Smooth muscle cell (in vitro differentiated cells): ENCODE measurements around the gene TACR1. TPM values are rescaled to one million over a fixed set of nuclear protein-coding genes. Genes with fewer than 3 reads are reported as not detected.

Experiments
- DNase-seq: peaks from one replicate; lab custom pipeline; 2025; ENCODE audit not compliant: unreplicated experiment; lab: John Stamatoyannopoulos, UW
- H2AFZ ChIP-seq: fragments of 200-600 bp; sonication (generic); 2 replicates; pipeline ENCODE4 v1.6.0; 2016; ENCODE audit warnings: antibody characterized with exemption, low read depth, mild to moderate bottlenecking
- H3F3A ChIP-seq: fragments of 200-600 bp; sonication (generic); 2 replicates; pipeline ENCODE4 v1.6.0; 2017; ENCODE audit warnings: antibody characterized with exemption, low read depth
- H3K27ac ChIP-seq: fragments of 200-600 bp; sonication (generic); 2 replicates; pipeline ENCODE4 v1.5.1; 2016; ENCODE audit warnings: low read depth, mild to moderate bottlenecking
- H3K27me3 ChIP-seq: fragments of 200-600 bp; sonication (generic); 2 replicates; pipeline ENCODE4 v1.6.1; 2016; ENCODE audit warnings: low read depth, mild to moderate bottlenecking
- H3K36me3 ChIP-seq: fragments of 200-600 bp; sonication (generic); 2 replicates; pipeline ENCODE4 v1.5.1; 2016; ENCODE audit warnings: low read depth
- H3K4me1 ChIP-seq: fragments of 200-600 bp; sonication (generic); 2 replicates; pipeline ENCODE4 v1.5.1; 2016; ENCODE audit warnings: low read depth
- H3K4me2 ChIP-seq: fragments of 200-600 bp; sonication (generic); 2 replicates; pipeline ENCODE4 v1.6.0; 2016; ENCODE audit warnings: mild to moderate bottlenecking
- H3K4me3 ChIP-seq: fragments of 200-600 bp; sonication (generic); 2 replicates; pipeline ENCODE4 v1.5.1; 2016; ENCODE audit warnings: mild to moderate bottlenecking
- H3K79me2 ChIP-seq: fragments of 200-600 bp; sonication (generic); 2 replicates; pipeline ENCODE4 v1.6.0; 2016; ENCODE audit warnings: low read depth, mild to moderate bottlenecking
- H3K9ac ChIP-seq: fragments of 200-600 bp; sonication (generic); 2 replicates; pipeline ENCODE4 v1.6.0; 2016; ENCODE audit warnings: low read depth
- H3K9me3 ChIP-seq: fragments of 200-600 bp; sonication (generic); replicated peaks from 2 replicates; pipeline ENCODE4 v1.5.1; 2016; ENCODE audit warnings: low read depth
- H4K20me1 ChIP-seq: fragments of 200-600 bp; sonication (generic); 2 replicates; pipeline ENCODE4 v1.6.0; 2016; ENCODE audit warnings: low read depth
- CTCF ChIP-seq: fragments of 200-600 bp; sonication (generic); IDR thresholded peaks from 2 replicates; pipeline ENCODE4 v1.5.1; 2017; ENCODE audit warnings: borderline replicate concordance, mild to moderate bottlenecking, antibody characterized with exemption; ENCODE audit not compliant: insufficient read depth, poor library complexity, severe bottlenecking
- WGBS: methylation state at CpG from one replicate; pipeline ENCODE4 v1.1.7; 2016; ENCODE audit warnings: low lambda C conversion rate; 5-methylcytosine and 5-hydroxymethylcytosine counted together
- polyA plus RNA-seq: library from polyadenylated mRNA; unstranded; fragments of >200 nt; fragmentation: Nextera tagmentation; extraction: Ambion mirVana; gene quantifications from 2 replicates; pipeline ENCODE4 v1.2.1, GENCODE V29; 2016
- total RNA-seq: library from RNA; depleted of rRNA; stranded (reverse); fragments of >200 nt; gene quantifications from 2 replicates; pipeline ENCODE4 v1.2.3, GENCODE V29; 2014

Gene TACR1
- total and polyA plus RNA-seq, 2 experiments from 2014 or later = 0.93 to 4.5 TPM

- H3K27me3 ChIP-seq = no peaks in the 10 kb centered on the region
- no peak for TF ChIP-seq CTCF
- no peak overlapping the region for H3K4me3 ChIP-seq
- no peaks in the 10 kb centered on the region for H3K9me3 ChIP-seq
- no peak overlapping the region for H3K9ac ChIP-seq
- no peaks in the 10 kb centered on the region for H3K36me3 ChIP-seq
- H3K4me2 ChIP-seq = no peak overlapping the region
- H4K20me1 ChIP-seq = no peaks in the 10 kb centered on the region
- H3K79me2 ChIP-seq = no peaks in the 10 kb centered on the region
- no peaks in the 10 kb centered on the region for H3K4me1 ChIP-seq
- WGBS = 83% methylated on average over 3 of the region's 3 CpGs
- no peak overlapping the region for H2AFZ ChIP-seq
- H3F3A ChIP-seq = no peaks in the 10 kb centered on the region
- H3K27ac ChIP-seq = no peak overlapping the region
- no peak for DNase-seq
Observed at GRCh38 chr2:75030218-75031009, 168.9 kb downstream of the TACR1 start.

GRCh38 chr2:75027886-75028285, 171.4 kb downstream of the TACR1 start:
- Histone ChIP-seq H3K27me3 (no peaks in the 10 kb centered on the region), H3K36me3 (no peaks in the 10 kb centered on the region), H3K4me1 (no peaks in the 10 kb centered on the region), H3K4me2 (no peak overlapping the region), H2AFZ (no peak overlapping the region), H3K9ac (no peak overlapping the region), H4K20me1 (no peaks in the 10 kb centered on the region), H3F3A (no peaks in the 10 kb centered on the region), H3K9me3 (no peaks in the 10 kb centered on the region), H3K79me2 (no peaks in the 10 kb centered on the region), H3K27ac (no peak overlapping the region), H3K4me3 (no peak overlapping the region)
- 100% methylated on average over 2 of the region's 2 CpGs for WGBS
- no peak for DNase-seq
- TF ChIP-seq CTCF = no peak

GRCh38 chr2:75025633-75026380, 173.5 kb downstream of the TACR1 start:
- Histone ChIP-seq H3K4me3 (no peak overlapping the region), H3F3A (no peaks in the 10 kb centered on the region), H3K27ac (no peak overlapping the region), H3K27me3 (no peaks in the 10 kb centered on the region), H3K9ac (no peak overlapping the region), H3K4me2 (no peak overlapping the region), H3K4me1 (no peaks in the 10 kb centered on the region), H2AFZ (no peak overlapping the region), H3K79me2 (no peaks in the 10 kb centered on the region), H3K36me3 (no peaks in the 10 kb centered on the region), H3K9me3 (no peaks in the 10 kb centered on the region), H4K20me1 (no peaks in the 10 kb centered on the region)
- WGBS = 85% methylated on average over 2 of the region's 2 CpGs
- TF ChIP-seq CTCF = no peak
- DNase-seq = no peak
